Liver (tissue), 9 donors: ENCODE measurements around the gene RFFL. TPM values are rescaled to one million over a fixed set of nuclear protein-coding genes. Genes with fewer than 3 reads are reported as not detected.

ENCODE experiments used
- DNase-seq: peaks from one replicate; pipeline ENCODE4 v3.0.0-alpha.2; 2017; ENCODE audit warnings: low spot score
- H3K27ac ChIP-seq, 2 donors: one replicate each; pipeline ENCODE4 v1.7.0; 2013; ENCODE audit warnings: inconsistent platforms in 2 of 2, low read length in 2 of 2, control low read depth in 1 of 2, low read depth in 1 of 2, mild to moderate bottlenecking in 1 of 2
- H3K27me3 ChIP-seq, 4 donors: one replicate each; pipeline versions ENCODE4 v1.6.1 to v1.7.0; 2013; ENCODE audit warnings: low read length in 3 of 4, inconsistent platforms in 1 of 4, mild to moderate bottlenecking in 1 of 4, moderate library complexity in 1 of 4; ENCODE audit not compliant: control insufficient read depth in 4 of 4, insufficient read depth in 4 of 4
- H3K36me3 ChIP-seq, 4 donors: one replicate each; pipeline versions ENCODE4 v1.6.1 to v1.7.0; 2013; ENCODE audit warnings: low read length in 3 of 4, mild to moderate bottlenecking in 3 of 4, low read depth in 1 of 4, moderate library complexity in 1 of 4; ENCODE audit not compliant: control insufficient read depth in 4 of 4, insufficient read depth in 3 of 4
- H3K4me1 ChIP-seq, 4 donors: one replicate each; pipeline versions ENCODE4 v1.6.1 to v1.7.0; 2013; ENCODE audit warnings: low read length in 3 of 4, mild to moderate bottlenecking in 3 of 4, moderate library complexity in 1 of 4; ENCODE audit not compliant: control insufficient read depth in 4 of 4, insufficient read depth in 4 of 4
- H3K4me3 ChIP-seq, 3 donors: one replicate each; pipeline versions ENCODE4 v1.6.1 to v1.7.0; 2013; ENCODE audit warnings: low read length in 3 of 3, control low read depth in 1 of 3, low read depth in 1 of 3, mild to moderate bottlenecking in 1 of 3
- H3K9ac ChIP-seq, 2 donors: one replicate each; pipeline ENCODE4 v1.7.0; 2013; ENCODE audit warnings: low read length in 2 of 2, mild to moderate bottlenecking in 2 of 2, moderate library complexity in 2 of 2, control low read depth in 1 of 2, low read depth in 1 of 2
- H3K9me3 ChIP-seq, 4 donors: one replicate each; pipeline versions ENCODE4 v1.6.1 to v1.7.0; 2013; ENCODE audit warnings: low read length in 3 of 4; ENCODE audit not compliant: control insufficient read depth in 4 of 4
- ATF3 ChIP-seq: IDR thresholded peaks from 2 replicates; pipeline ENCODE4 v1.6.1; 2016; ENCODE audit warnings: antibody characterized with exemption
- CTCF ChIP-seq: fragments of 150-350 bp; IDR thresholded peaks from 2 replicates; pipeline ENCODE4 v1.5.1; 2017; ENCODE audit warnings: improper control_type of control experiment, low read depth, low read length; ENCODE audit not compliant: missing input control
- EGR1 ChIP-seq, 2 donors: IDR thresholded peaks; 2 replicates each; pipeline ENCODE4 v1.6.1; 2016 to 2018; ENCODE audit warnings: antibody characterized with exemption in 2 of 2, low read depth in 2 of 2
- FOXA1 ChIP-seq: IDR thresholded peaks from 2 replicates; pipeline ENCODE4 v1.6.1; 2016; ENCODE audit warnings: antibody characterized with exemption
- FOXA2 ChIP-seq: IDR thresholded peaks from 2 replicates; pipeline ENCODE4 v1.6.1; 2016; ENCODE audit warnings: antibody characterized with exemption
- GABPA ChIP-seq, 2 donors: IDR thresholded peaks in 1 of 2; conservative IDR thresholded peaks in 1 of 2; 2 replicates each; pipeline ENCODE4 v1.6.1; 2016; ENCODE audit warnings: antibody characterized with exemption in 2 of 2, mild to moderate bottlenecking in 1 of 2, moderate library complexity in 1 of 2
- JUND ChIP-seq, 2 donors: IDR thresholded peaks; 2 replicates each; pipeline ENCODE4 v1.6.1; 2016; ENCODE audit warnings: antibody characterized with exemption in 2 of 2
- MAX ChIP-seq: IDR thresholded peaks from 2 replicates; pipeline ENCODE4 v1.6.1; 2016; ENCODE audit warnings: antibody characterized with exemption
- NR2F2 ChIP-seq: IDR thresholded peaks from 2 replicates; pipeline ENCODE4 v1.6.1; 2016; ENCODE audit warnings: antibody characterized with exemption
- RAD21 ChIP-seq, 2 donors: IDR thresholded peaks; 2 replicates each; pipeline ENCODE4 v1.6.1; 2016; ENCODE audit warnings: antibody characterized with exemption in 2 of 2, mild to moderate bottlenecking in 2 of 2
- REST ChIP-seq: IDR thresholded peaks from 2 replicates; pipeline ENCODE4 v1.6.1; 2016; ENCODE audit warnings: antibody characterized with exemption, mild to moderate bottlenecking
- RXRA ChIP-seq, 2 donors: IDR thresholded peaks; 2 replicates each; pipeline ENCODE4 v1.6.1; 2017 to 2018; ENCODE audit warnings: antibody characterized with exemption in 2 of 2, mild to moderate bottlenecking in 1 of 2
- SP1 ChIP-seq: IDR thresholded peaks from 2 replicates; pipeline ENCODE4 v1.6.1; 2018; ENCODE audit warnings: antibody characterized with exemption, mild to moderate bottlenecking
- TAF1 ChIP-seq: conservative IDR thresholded peaks from 2 replicates; pipeline ENCODE4 v1.6.1; 2016; ENCODE audit warnings: antibody characterized with exemption, mild to moderate bottlenecking
- YY1 ChIP-seq: IDR thresholded peaks from 2 replicates; pipeline ENCODE4 v1.6.1; 2016; ENCODE audit warnings: antibody characterized with exemption, mild to moderate bottlenecking
- WGBS: extraction: QIAGEN DNeasy Blood & Tissue Kit; methylation state at CpG from one replicate; pipeline ENCODE4 v1.1.7; 2013; 5-methylcytosine and 5-hydroxymethylcytosine counted together
- polyA plus RNA-seq, 2 donors: library from polyadenylated mRNA; stranded (reverse) in 1 of 2; unstranded in 1 of 2; fragments of 200-250 nt in 1 of 2; fragments of >200 nt in 1 of 2; fragmentation: Nextera tagmentation in 1 of 2; extraction: Ambion mirVana in 1 of 2; gene quantifications; one replicate each; pipeline versions ENCODE4 v1.2.1 to v1.2.3, GENCODE V29; 2013 to 2015
- total RNA-seq, 2 donors: library from RNA; depleted of rRNA; stranded (reverse); fragments of >200 nt; gene quantifications; one replicate each; pipeline ENCODE4 v1.2.3, GENCODE V29; 2014
- donor health status: healthy.
- donor health status: healthy.
- donor health status: healthy.
- donor health status: healthy.
- donor health status: healthy.

RFFL gene
- total and polyA plus RNA-seq, 4 donors, result 15.9 to 28.0 (median 22.0) TPM

GRCh38 chr17:35065880-35066279 lies 2.4 kb upstream of the RFFL start:
- H3K27ac ChIP-seq, result peak overlapping the region in 1 of 2 donors; percentile 91
- H3K4me1 ChIP-seq, result peaks cover 13 to 30% (median 16%) of the 10 kb centered on the region in 4 donors
- WGBS, result 95% methylated on average over 4 of the region's 4 CpGs
- no peak for DNase-seq
- peaks cover 0 to under 1% (median 0%) of the 10 kb centered on the region in 4 donors for H3K36me3 ChIP-seq
- H3K4me3 ChIP-seq, result no peak overlapping the region
- H3K9ac ChIP-seq, result no peak overlapping the region
- no peak for TF ChIP-seq EGR1 (IDR thresholded peaks at IDR 0.05; ENCODE audit: low read depth in 2 of 2)
- TF ChIP-seq ATF3, result no peak
- TF ChIP-seq MAX, result no peak
- TF ChIP-seq TAF1, result no peak
- no peak for TF ChIP-seq FOXA1
- TF ChIP-seq REST, result no peak
- no peak for TF ChIP-seq SP1
- TF ChIP-seq RXRA (IDR thresholded peaks at IDR 0.05), result no peak
- H3K27me3 ChIP-seq, result no peaks in the 10 kb centered on the region
- no peaks in the 10 kb centered on the region for H3K9me3 ChIP-seq

GRCh38 chr17:35064516-35065215 lies 1.2 kb upstream of the RFFL start:
- WGBS, result 58% methylated on average over 3 of the region's 3 CpGs
- H3K4me1 ChIP-seq, result peaks cover 13 to 30% (median 14%) of the 10 kb centered on the region in 4 donors
- peak overlapping the region in 1 of 2 donors; percentile 83 for H3K9ac ChIP-seq
- H3K9me3 ChIP-seq, result no peaks in the 10 kb centered on the region
- H3K27ac ChIP-seq, result peak overlapping the region; percentile 84 to 91
- H3K36me3 ChIP-seq, result peaks cover 0 to 4% (median 2%) of the 10 kb centered on the region in 4 donors
- no peak for DNase-seq
- no peak for TF ChIP-seq FOXA2
- TF ChIP-seq SP1, result no peak
- TF ChIP-seq RXRA (IDR thresholded peaks at IDR 0.05), result no peak
- no peak for TF ChIP-seq TAF1
- TF ChIP-seq EGR1 (IDR thresholded peaks at IDR 0.05; ENCODE audit: low read depth in 2 of 2), result no peak
- no peak for TF ChIP-seq GABPA (IDR thresholded peaks at IDR 0.05 in 1 of 2, conservative IDR thresholded peaks at IDR 0.05 in 1 of 2)
- TF ChIP-seq REST, result no peak
- TF ChIP-seq FOXA1, result no peak
- TF ChIP-seq NR2F2, result no peak
- no peak for TF ChIP-seq JUND (IDR thresholded peaks at IDR 0.05)
- TF ChIP-seq RAD21 (IDR thresholded peaks at IDR 0.05), result no peak
- no peak for TF ChIP-seq CTCF
- no peak for TF ChIP-seq YY1
- H3K27me3 ChIP-seq, result no peaks in the 10 kb centered on the region
- H3K4me3 ChIP-seq, result no peak overlapping the region
